Loucy (cell line): ENCODE results near the gene ZNF771.

Experiments
- H2AFZ ChIP-seq: fragments of 200-600 bp; sonication (generic); 2 replicates; pipeline ENCODE4 v1.6.0; 2016; ENCODE audit warnings: antibody characterized with exemption, mild to moderate bottlenecking, low read length, moderate library complexity
- H3F3A ChIP-seq: fragments of 200-600 bp; 2 replicates; pipeline ENCODE4 v1.6.0; 2016; ENCODE audit warnings: antibody characterized with exemption, low read depth, mild to moderate bottlenecking
- H3K27me3 ChIP-seq: fragments of 200-600 bp; sonication (generic); 2 replicates; pipeline ENCODE4 v1.6.1; 2014; ENCODE audit warnings: low read length, mild to moderate bottlenecking; ENCODE audit not compliant: insufficient read depth, poor library complexity, severe bottlenecking
- H3K36me3 ChIP-seq: fragments of 200-600 bp; sonication (generic); 2 replicates; pipeline ENCODE4 v1.6.1; 2016; ENCODE audit warnings: low read length; ENCODE audit not compliant: insufficient read depth
- H3K4me1 ChIP-seq: fragments of 200-600 bp; sonication (generic); 2 replicates; pipeline ENCODE4 v1.5.1; 2014; ENCODE audit warnings: low read length, mild to moderate bottlenecking; ENCODE audit not compliant: insufficient read depth, poor library complexity, severe bottlenecking
- H3K4me2 ChIP-seq: fragments of 200-600 bp; sonication (generic); 2 replicates; pipeline ENCODE4 v1.6.0; 2014; ENCODE audit warnings: antibody characterized with exemption, low read length, low read depth, mild to moderate bottlenecking; ENCODE audit not compliant: poor library complexity, severe bottlenecking
- H3K4me3 ChIP-seq: fragments of 200-600 bp; sonication (generic); 2 replicates; pipeline ENCODE4 v1.5.1; 2014; ENCODE audit warnings: low read length, mild to moderate bottlenecking, mixed read lengths; ENCODE audit not compliant: poor library complexity, severe bottlenecking
- H3K79me2 ChIP-seq: fragments of 200-600 bp; sonication (generic); 2 replicates; pipeline ENCODE4 v1.6.1; 2014; ENCODE audit warnings: low read length; ENCODE audit not compliant: insufficient read depth
- H3K9ac ChIP-seq: fragments of 200-600 bp; sonication (generic); 2 replicates; pipeline ENCODE4 v1.6.0; 2014; ENCODE audit warnings: mild to moderate bottlenecking, low read depth, low read length, moderate library complexity; ENCODE audit not compliant: poor library complexity, severe bottlenecking
- H3K9me2 ChIP-seq: fragments of 200-600 bp; sonication (generic); replicated peaks from 2 replicates; pipeline ENCODE4 v1.6.1; 2016; ENCODE audit warnings: low read depth, low read length, mixed read lengths
- H3K9me3 ChIP-seq: fragments of 200-600 bp; sonication (generic); 2 replicates; pipeline ENCODE4 v1.6.1; 2014; ENCODE audit warnings: mild to moderate bottlenecking, antibody characterized with exemption, low read length, low read depth; ENCODE audit not compliant: insufficient read depth
- H4K20me1 ChIP-seq: fragments of 200-600 bp; sonication (generic); 2 replicates; pipeline ENCODE4 v1.6.0; 2014; ENCODE audit warnings: antibody characterized with exemption, low read length, mild to moderate bottlenecking; ENCODE audit not compliant: insufficient read depth, poor library complexity, severe bottlenecking
- EZH2phosphoT487 ChIP-seq: fragments of 200-600 bp; IDR thresholded peaks from 2 replicates; pipeline ENCODE4 v1.6.1; 2018; ENCODE audit warnings: antibody characterized with exemption, mild to moderate bottlenecking, moderate library complexity, borderline replicate concordance
- TF ChIP-seq, protein P1 (sequence below): fragments of 200-600 bp; sonication (generic); conservative IDR thresholded peaks from 2 replicates; pipeline ENCODE4 v1.5.1; 2014; ENCODE audit warnings: mild to moderate bottlenecking, antibody characterized with exemption, low read length

ZNF771 gene

DNA sequence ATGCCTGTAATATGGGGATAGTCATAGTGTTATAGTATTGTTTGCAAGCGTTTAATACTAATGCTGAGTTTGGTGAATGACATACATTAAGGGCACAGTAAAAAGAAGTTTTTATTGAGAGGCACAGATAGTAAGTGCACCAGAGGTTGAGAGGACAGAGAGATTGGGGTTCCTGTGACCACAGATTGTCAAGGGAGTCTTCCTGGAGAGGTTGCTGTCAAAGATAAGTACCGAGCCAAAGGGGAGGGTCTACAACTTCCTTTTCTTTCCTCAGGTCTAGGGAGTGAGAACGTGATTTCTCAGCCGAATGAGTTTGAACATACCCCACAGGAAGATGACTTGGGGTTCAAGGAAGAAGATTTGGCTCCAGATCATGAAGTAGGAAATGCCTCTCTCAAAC lies 10.3 kb upstream of the ZNF771 start:
- Histone ChIP-seq H4K20me1 (peaks cover 17% of the 10 kb centered on the region), H3K9me2 (no peaks in the 10 kb centered on the region), H3K4me2 (peak overlapping the region; percentile 100), H3K79me2 (peaks cover 45% of the 10 kb centered on the region), H3F3A (peaks cover 26% of the 10 kb centered on the region), H3K4me1 (peaks cover 55% of the 10 kb centered on the region), H2AFZ (no peak overlapping the region), H3K4me3 (peak overlapping the region; percentile 99), H3K9me3 (no peaks in the 10 kb centered on the region), H3K9ac (peak overlapping the region; percentile 85), H3K27me3 (no peaks in the 10 kb centered on the region), H3K36me3 (peaks cover 8% of the 10 kb centered on the region; the same call in 1 of the 2 replicates)
- TF ChIP-seq EZH2phosphoT487, result no peak
- TF ChIP-seq, protein P1, sequence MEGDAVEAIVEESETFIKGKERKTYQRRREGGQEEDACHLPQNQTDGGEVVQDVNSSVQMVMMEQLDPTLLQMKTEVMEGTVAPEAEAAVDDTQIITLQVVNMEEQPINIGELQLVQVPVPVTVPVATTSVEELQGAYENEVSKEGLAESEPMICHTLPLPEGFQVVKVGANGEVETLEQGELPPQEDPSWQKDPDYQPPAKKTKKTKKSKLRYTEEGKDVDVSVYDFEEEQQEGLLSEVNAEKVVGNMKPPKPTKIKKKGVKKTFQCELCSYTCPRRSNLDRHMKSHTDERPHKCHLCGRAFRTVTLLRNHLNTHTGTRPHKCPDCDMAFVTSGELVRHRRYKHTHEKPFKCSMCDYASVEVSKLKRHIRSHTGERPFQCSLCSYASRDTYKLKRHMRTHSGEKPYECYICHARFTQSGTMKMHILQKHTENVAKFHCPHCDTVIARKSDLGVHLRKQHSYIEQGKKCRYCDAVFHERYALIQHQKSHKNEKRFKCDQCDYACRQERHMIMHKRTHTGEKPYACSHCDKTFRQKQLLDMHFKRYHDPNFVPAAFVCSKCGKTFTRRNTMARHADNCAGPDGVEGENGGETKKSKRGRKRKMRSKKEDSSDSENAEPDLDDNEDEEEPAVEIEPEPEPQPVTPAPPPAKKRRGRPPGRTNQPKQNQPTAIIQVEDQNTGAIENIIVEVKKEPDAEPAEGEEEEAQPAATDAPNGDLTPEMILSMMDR, result no peak

DNA sequence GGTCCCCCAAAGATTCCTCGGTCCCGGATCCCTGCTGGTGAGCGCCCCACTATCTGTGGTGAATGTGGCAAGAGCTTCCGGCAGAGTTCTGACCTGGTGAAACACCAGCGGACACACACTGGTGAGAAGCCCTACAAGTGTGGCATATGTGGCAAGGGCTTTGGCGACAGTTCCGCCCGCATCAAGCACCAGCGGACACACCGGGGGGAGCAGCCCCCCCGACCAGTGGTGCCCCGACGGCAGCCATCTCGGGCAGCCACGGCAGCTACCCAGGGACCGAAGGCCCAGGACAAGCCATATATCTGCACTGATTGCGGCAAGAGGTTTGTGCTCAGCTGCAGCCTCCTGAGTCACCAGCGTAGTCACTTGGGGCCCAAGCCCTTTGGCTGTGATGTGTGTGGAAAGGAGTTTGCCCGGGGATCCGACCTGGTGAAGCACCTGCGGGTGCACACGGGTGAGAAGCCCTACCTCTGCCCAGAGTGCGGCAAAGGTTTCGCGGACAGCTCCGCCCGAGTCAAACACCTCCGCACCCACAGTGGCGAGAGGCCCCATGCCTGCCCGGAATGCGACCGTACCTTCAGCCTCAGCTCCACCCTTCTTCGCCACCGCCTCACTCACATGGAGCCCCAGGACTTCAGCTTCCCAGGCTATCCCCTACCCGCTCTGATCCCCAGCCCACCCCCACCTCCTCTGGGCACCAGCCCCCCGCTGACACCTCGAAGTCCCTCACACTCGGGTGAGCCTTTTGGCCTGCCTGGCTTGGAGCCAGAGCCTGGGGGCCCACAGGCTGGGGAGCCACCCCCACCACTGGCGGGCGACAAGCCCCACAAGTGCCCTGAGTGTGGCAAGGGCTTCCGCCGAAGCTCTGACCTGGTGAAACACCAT lies 9.4 kb upstream of the ZNF771 start:
- H4K20me1 ChIP-seq, result peaks cover 17% of the 10 kb centered on the region
- TF ChIP-seq EZH2phosphoT487, result no peak
- TF ChIP-seq, protein P1, result no peak
- no peaks in the 10 kb centered on the region for H3K9me3 ChIP-seq
- H3K9ac ChIP-seq, result peak overlapping the region; percentile 82
- H2AFZ ChIP-seq, result no peak overlapping the region
- no peak overlapping the region for H3K4me3 ChIP-seq
- peak overlapping the region; percentile 100 for H3K4me2 ChIP-seq
- H3K27me3 ChIP-seq, result no peaks in the 10 kb centered on the region
- H3K9me2 ChIP-seq, result no peaks in the 10 kb centered on the region
- H3K36me3 ChIP-seq, result peaks cover 8% of the 10 kb centered on the region; the same call in 1 of the 2 replicates
- H3F3A ChIP-seq, result peaks cover 29% of the 10 kb centered on the region
- peaks cover 45% of the 10 kb centered on the region for H3K79me2 ChIP-seq
- H3K4me1 ChIP-seq, result peaks cover 55% of the 10 kb centered on the region

DNA sequence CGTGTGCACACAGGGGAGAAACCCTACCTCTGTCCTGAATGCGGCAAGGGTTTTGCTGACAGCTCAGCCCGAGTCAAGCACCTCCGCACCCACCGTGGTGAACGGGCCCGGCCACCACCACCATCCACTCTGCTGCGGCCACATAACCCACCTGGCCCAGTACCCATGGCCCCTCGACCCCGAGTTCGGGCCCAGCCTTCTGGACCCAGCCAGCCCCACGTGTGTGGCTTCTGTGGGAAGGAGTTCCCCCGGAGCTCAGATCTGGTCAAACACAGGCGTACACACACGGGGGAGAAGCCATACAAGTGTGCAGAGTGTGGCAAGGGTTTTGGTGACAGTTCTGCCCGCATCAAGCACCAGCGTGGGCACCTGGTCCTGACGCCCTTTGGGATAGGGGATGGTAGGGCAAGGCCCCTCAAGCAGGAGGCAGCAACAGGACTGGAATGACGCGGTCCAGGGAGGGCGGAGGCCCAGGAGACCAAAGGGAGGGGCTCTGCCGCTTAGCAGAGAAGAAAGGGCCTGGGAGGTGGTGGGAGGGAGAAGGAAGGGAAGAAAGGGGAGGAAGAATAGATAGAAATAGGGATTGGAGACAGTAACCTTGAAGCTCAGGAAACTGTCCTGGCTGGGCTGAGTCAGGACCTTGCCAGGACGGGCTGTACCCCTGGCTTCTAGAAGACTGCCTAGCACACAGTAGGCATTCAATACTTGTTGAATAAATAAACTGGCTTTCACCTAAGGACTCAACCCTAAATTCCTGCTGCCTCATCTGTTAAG lies 8.6 kb upstream of the ZNF771 start:
- Histone ChIP-seq H3K4me1 (peaks cover 55% of the 10 kb centered on the region), H2AFZ (no peak overlapping the region), H3K27me3 (no peaks in the 10 kb centered on the region), H3K9me2 (no peaks in the 10 kb centered on the region), H3F3A (peaks cover 29% of the 10 kb centered on the region), H3K36me3 (peaks cover 8% of the 10 kb centered on the region; the same call in 1 of the 2 replicates), H3K4me2 (peak overlapping the region; percentile 99), H3K4me3 (peak overlapping the region; percentile 74), H3K9me3 (no peaks in the 10 kb centered on the region), H3K79me2 (peaks cover 45% of the 10 kb centered on the region), H4K20me1 (peaks cover 17% of the 10 kb centered on the region), H3K9ac (peak overlapping the region; percentile 82)
- TF ChIP-seq EZH2phosphoT487, result no peak
- TF ChIP-seq, protein P1, result no peak
